Liver (tissue), 9 donors: ENCODE measurements around the gene SDHA. TPM values are rescaled to one million over a fixed set of nuclear protein-coding genes. Genes with fewer than 3 reads are reported as not detected.
"Not testable (repeated sequence)": the region's sequence is repeated elsewhere in the genome, so short reads cannot be mapped to it uniquely, and the experiment has no call there.

Source experiments
- DNase-seq: peaks from one replicate; pipeline ENCODE4 v3.0.0-alpha.2; 2017; ENCODE audit warnings: low spot score
- H3K27ac ChIP-seq, 2 donors: one replicate each; pipeline ENCODE4 v1.7.0; 2013; ENCODE audit warnings: inconsistent platforms in 2 of 2, low read length in 2 of 2, control low read depth in 1 of 2, low read depth in 1 of 2, mild to moderate bottlenecking in 1 of 2
- H3K27me3 ChIP-seq, 4 donors: one replicate each; pipeline versions ENCODE4 v1.6.1 to v1.7.0; 2013; ENCODE audit warnings: low read length in 3 of 4, inconsistent platforms in 1 of 4, mild to moderate bottlenecking in 1 of 4, moderate library complexity in 1 of 4; ENCODE audit not compliant: control insufficient read depth in 4 of 4, insufficient read depth in 4 of 4
- H3K36me3 ChIP-seq, 4 donors: one replicate each; pipeline versions ENCODE4 v1.6.1 to v1.7.0; 2013; ENCODE audit warnings: low read length in 3 of 4, mild to moderate bottlenecking in 3 of 4, low read depth in 1 of 4, moderate library complexity in 1 of 4; ENCODE audit not compliant: control insufficient read depth in 4 of 4, insufficient read depth in 3 of 4
- H3K4me1 ChIP-seq, 4 donors: one replicate each; pipeline versions ENCODE4 v1.6.1 to v1.7.0; 2013; ENCODE audit warnings: low read length in 3 of 4, mild to moderate bottlenecking in 3 of 4, moderate library complexity in 1 of 4; ENCODE audit not compliant: control insufficient read depth in 4 of 4, insufficient read depth in 4 of 4
- H3K4me3 ChIP-seq, 3 donors: one replicate each; pipeline versions ENCODE4 v1.6.1 to v1.7.0; 2013; ENCODE audit warnings: low read length in 3 of 3, control low read depth in 1 of 3, low read depth in 1 of 3, mild to moderate bottlenecking in 1 of 3
- H3K9ac ChIP-seq, 2 donors: one replicate each; pipeline ENCODE4 v1.7.0; 2013; ENCODE audit warnings: low read length in 2 of 2, mild to moderate bottlenecking in 2 of 2, moderate library complexity in 2 of 2, control low read depth in 1 of 2, low read depth in 1 of 2
- H3K9me3 ChIP-seq, 4 donors: one replicate each; pipeline versions ENCODE4 v1.6.1 to v1.7.0; 2013; ENCODE audit warnings: low read length in 3 of 4; ENCODE audit not compliant: control insufficient read depth in 4 of 4
- ATF3 ChIP-seq: IDR thresholded peaks from 2 replicates; pipeline ENCODE4 v1.6.1; 2016; ENCODE audit warnings: antibody characterized with exemption
- CTCF ChIP-seq: fragments of 150-350 bp; IDR thresholded peaks from 2 replicates; pipeline ENCODE4 v1.5.1; 2017; ENCODE audit warnings: improper control_type of control experiment, low read depth, low read length; ENCODE audit not compliant: missing input control
- EGR1 ChIP-seq, 2 donors: IDR thresholded peaks; 2 replicates each; pipeline ENCODE4 v1.6.1; 2016 to 2018; ENCODE audit warnings: antibody characterized with exemption in 2 of 2, low read depth in 2 of 2
- FOXA1 ChIP-seq: IDR thresholded peaks from 2 replicates; pipeline ENCODE4 v1.6.1; 2016; ENCODE audit warnings: antibody characterized with exemption
- FOXA2 ChIP-seq: IDR thresholded peaks from 2 replicates; pipeline ENCODE4 v1.6.1; 2016; ENCODE audit warnings: antibody characterized with exemption
- GABPA ChIP-seq, 2 donors: IDR thresholded peaks in 1 of 2; conservative IDR thresholded peaks in 1 of 2; 2 replicates each; pipeline ENCODE4 v1.6.1; 2016; ENCODE audit warnings: antibody characterized with exemption in 2 of 2, mild to moderate bottlenecking in 1 of 2, moderate library complexity in 1 of 2
- HNF4A ChIP-seq, 2 donors: conservative IDR thresholded peaks; 2 replicates each; pipeline ENCODE4 v1.6.1; 2016; ENCODE audit warnings: antibody characterized with exemption in 2 of 2, mild to moderate bottlenecking in 2 of 2
- HNF4G ChIP-seq: IDR thresholded peaks from 2 replicates; pipeline ENCODE4 v1.6.1; 2016; ENCODE audit warnings: antibody characterized with exemption
- NR2F2 ChIP-seq: IDR thresholded peaks from 2 replicates; pipeline ENCODE4 v1.6.1; 2016; ENCODE audit warnings: antibody characterized with exemption
- RAD21 ChIP-seq, 2 donors: IDR thresholded peaks; 2 replicates each; pipeline ENCODE4 v1.6.1; 2016; ENCODE audit warnings: antibody characterized with exemption in 2 of 2, mild to moderate bottlenecking in 2 of 2
- REST ChIP-seq: IDR thresholded peaks from 2 replicates; pipeline ENCODE4 v1.6.1; 2016; ENCODE audit warnings: antibody characterized with exemption, mild to moderate bottlenecking
- RXRA ChIP-seq, 2 donors: IDR thresholded peaks; 2 replicates each; pipeline ENCODE4 v1.6.1; 2017 to 2018; ENCODE audit warnings: antibody characterized with exemption in 2 of 2, mild to moderate bottlenecking in 1 of 2
- TAF1 ChIP-seq: conservative IDR thresholded peaks from 2 replicates; pipeline ENCODE4 v1.6.1; 2016; ENCODE audit warnings: antibody characterized with exemption, mild to moderate bottlenecking
- ZBTB33 ChIP-seq: IDR thresholded peaks from 2 replicates; pipeline ENCODE4 v1.6.1; 2016; ENCODE audit warnings: antibody characterized with exemption
- WGBS: extraction: QIAGEN DNeasy Blood & Tissue Kit; methylation state at CpG from one replicate; pipeline ENCODE4 v1.1.7; 2013; 5-methylcytosine and 5-hydroxymethylcytosine counted together
- polyA plus RNA-seq, 2 donors: library from polyadenylated mRNA; stranded (reverse) in 1 of 2; unstranded in 1 of 2; fragments of 200-250 nt in 1 of 2; fragments of >200 nt in 1 of 2; fragmentation: Nextera tagmentation in 1 of 2; extraction: Ambion mirVana in 1 of 2; gene quantifications; one replicate each; pipeline versions ENCODE4 v1.2.1 to v1.2.3, GENCODE V29; 2013 to 2015
- total RNA-seq, 2 donors: library from RNA; depleted of rRNA; stranded (reverse); fragments of >200 nt; gene quantifications; one replicate each; pipeline ENCODE4 v1.2.3, GENCODE V29; 2014
- TF ChIP-seq, protein P1 (sequence below): IDR thresholded peaks from 2 replicates; pipeline ENCODE4 v1.6.1; 2016; ENCODE audit warnings: antibody characterized with exemption
- donor health status: healthy.
- donor health status: healthy.
- donor health status: healthy.
- donor health status: healthy.
- donor health status: healthy.

Gene SDHA
- total and polyA plus RNA-seq, 4 donors, result 79.2 to 215 (median 159) TPM

DNA sequence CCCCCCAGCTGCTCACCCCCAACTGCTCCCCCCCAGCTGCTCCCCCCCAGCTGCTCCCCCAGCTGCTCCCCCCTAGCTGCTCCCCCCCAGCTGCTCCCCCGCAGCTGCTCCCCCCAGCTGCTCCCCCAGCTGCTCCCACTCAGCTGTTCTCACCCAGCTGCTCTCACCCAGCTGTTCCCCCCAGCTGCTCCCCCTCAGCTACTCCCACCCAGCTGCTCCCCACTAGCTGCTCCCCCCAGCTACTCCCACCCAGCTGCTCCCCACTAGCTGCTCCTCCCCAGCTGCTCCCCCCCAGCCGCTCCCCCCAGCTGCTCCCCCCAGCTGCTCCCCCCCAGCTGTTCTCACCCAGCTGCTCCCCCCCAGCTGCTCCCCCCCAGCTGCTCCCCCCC, 80.6 kb downstream of the SDHA start:
- Histone ChIP-seq H3K4me3 (no peak overlapping the region), H3K36me3 (no peaks in the 10 kb centered on the region), H3K9ac (no peak overlapping the region), H3K27ac (no peak overlapping the region), H3K9me3 (no peaks in the 10 kb centered on the region), H3K27me3 (no peaks in the 10 kb centered on the region), H3K4me1 (no peaks in the 10 kb centered on the region)
- DNase-seq, result no peak
- 86% methylated on average over 2 of the region's 2 CpGs for WGBS
- TF ChIP-seq HNF4A (conservative IDR thresholded peaks at IDR 0.05) (no peak), NR2F2 (no peak), GABPA (IDR thresholded peaks at IDR 0.05 in 1 of 2, conservative IDR thresholded peaks at IDR 0.05 in 1 of 2) (no peak), RAD21 (IDR thresholded peaks at IDR 0.05) (no peak), FOXA2 (no peak), FOXA1 (no peak), ATF3 (no peak), RXRA (IDR thresholded peaks at IDR 0.05) (no peak), TAF1 (no peak), REST (no peak), HNF4G (no peak), ZBTB33 (no peak), EGR1 (IDR thresholded peaks at IDR 0.05; ENCODE audit: low read depth in 2 of 2) (no peak), CTCF (no peak)
- TF ChIP-seq, protein P1, sequence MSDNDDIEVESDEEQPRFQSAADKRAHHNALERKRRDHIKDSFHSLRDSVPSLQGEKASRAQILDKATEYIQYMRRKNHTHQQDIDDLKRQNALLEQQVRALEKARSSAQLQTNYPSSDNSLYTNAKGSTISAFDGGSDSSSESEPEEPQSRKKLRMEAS, result no peak

GRCh38 chr5:299921-300320, 81.8 kb downstream of the SDHA start:
- not testable (repeated sequence) for H3K9ac ChIP-seq, H3K27ac ChIP-seq, H3K4me1 ChIP-seq, H3K27me3 ChIP-seq, DNase-seq, H3K4me3 ChIP-seq, H3K9me3 ChIP-seq, H3K36me3 ChIP-seq
- WGBS, result 77% methylated on average over 5 of the region's 5 CpGs

- not testable (repeated sequence) for H3K9ac ChIP-seq, H3K4me3 ChIP-seq, H3K36me3 ChIP-seq, H3K27me3 ChIP-seq, DNase-seq, H3K9me3 ChIP-seq, H3K4me1 ChIP-seq, H3K27ac ChIP-seq
- WGBS, result 95% methylated on average over 21 of the region's 21 CpGs
Observed at GRCh38 chr5:300691-301435, 82.7 kb downstream of the SDHA start.

- DNase-seq, H3K4me1 ChIP-seq, H3K9ac ChIP-seq, H3K27me3 ChIP-seq, H3K27ac ChIP-seq, H3K4me3 ChIP-seq, H3K9me3 ChIP-seq: not testable (repeated sequence)
- WGBS, result 86% methylated on average over 8 of the region's 8 CpGs
- H3K36me3 ChIP-seq, result peaks cover 1 to 13% (median 6%) of the 10 kb centered on the region in 4 donors
Observed at GRCh38 chr5:302416-302815, 84.3 kb downstream of the SDHA start.
